Suprapubic skin (tissue), 3 donors: ENCODE data around the gene MYADM.

Experiments
- POLR2A ChIP-seq, 2 donors: fragments of 450-650 bp; IDR thresholded peaks; one replicate each; pipeline ENCODE4 v1.6.1; 2017; ENCODE audit warnings: antibody characterized with exemption in 2 of 2, mild to moderate bottlenecking in 2 of 2, moderate library complexity in 2 of 2
- TF ChIP-seq, protein P1 (sequence below), 2 donors: fragments of 200-600 bp in 1 of 2; fragments of 450-650 bp in 1 of 2; sonication (generic) in 1 of 2; IDR thresholded peaks; one replicate each; pipeline ENCODE4 v1.5.1; 2016 to 2019; ENCODE audit warnings: antibody characterized with exemption in 2 of 2, mild to moderate bottlenecking in 1 of 2, moderate library complexity in 1 of 2

GRCh38 chr19:53819861-53820260 is 47.8 kb upstream of the MYADM start:
- TF ChIP-seq, protein P1, sequence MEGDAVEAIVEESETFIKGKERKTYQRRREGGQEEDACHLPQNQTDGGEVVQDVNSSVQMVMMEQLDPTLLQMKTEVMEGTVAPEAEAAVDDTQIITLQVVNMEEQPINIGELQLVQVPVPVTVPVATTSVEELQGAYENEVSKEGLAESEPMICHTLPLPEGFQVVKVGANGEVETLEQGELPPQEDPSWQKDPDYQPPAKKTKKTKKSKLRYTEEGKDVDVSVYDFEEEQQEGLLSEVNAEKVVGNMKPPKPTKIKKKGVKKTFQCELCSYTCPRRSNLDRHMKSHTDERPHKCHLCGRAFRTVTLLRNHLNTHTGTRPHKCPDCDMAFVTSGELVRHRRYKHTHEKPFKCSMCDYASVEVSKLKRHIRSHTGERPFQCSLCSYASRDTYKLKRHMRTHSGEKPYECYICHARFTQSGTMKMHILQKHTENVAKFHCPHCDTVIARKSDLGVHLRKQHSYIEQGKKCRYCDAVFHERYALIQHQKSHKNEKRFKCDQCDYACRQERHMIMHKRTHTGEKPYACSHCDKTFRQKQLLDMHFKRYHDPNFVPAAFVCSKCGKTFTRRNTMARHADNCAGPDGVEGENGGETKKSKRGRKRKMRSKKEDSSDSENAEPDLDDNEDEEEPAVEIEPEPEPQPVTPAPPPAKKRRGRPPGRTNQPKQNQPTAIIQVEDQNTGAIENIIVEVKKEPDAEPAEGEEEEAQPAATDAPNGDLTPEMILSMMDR (IDR thresholded peaks at IDR 0.05): no peak
- no peak for TF ChIP-seq POLR2A (IDR thresholded peaks at IDR 0.05)
